LNCaP clone FGC (cell line): ENCODE results near the gene METTL24.
A peak's percentile ranks its signal among the peaks of the same experiment; 100 is the strongest.

Experiments used
- DNase-seq: peaks from one replicate; pipeline ENCODE4 v3.0.0-alpha.2; 2011; ENCODE audit warnings: low read depth
- H3K4me3 ChIP-seq: 2 replicates; pipeline ENCODE4 v1.5.1; 2011; ENCODE audit warnings: mild to moderate bottlenecking, low read depth, low read length, control low read depth
- TF ChIP-seq, protein P1 (sequence below): IDR thresholded peaks from 2 replicates; pipeline ENCODE4 v1.5.1; 2012; ENCODE audit warnings: mild to moderate bottlenecking; ENCODE audit not compliant: control insufficient read depth, insufficient read depth; ENCODE audit errors: extremely low read depth

The METTL24 gene

DNA sequence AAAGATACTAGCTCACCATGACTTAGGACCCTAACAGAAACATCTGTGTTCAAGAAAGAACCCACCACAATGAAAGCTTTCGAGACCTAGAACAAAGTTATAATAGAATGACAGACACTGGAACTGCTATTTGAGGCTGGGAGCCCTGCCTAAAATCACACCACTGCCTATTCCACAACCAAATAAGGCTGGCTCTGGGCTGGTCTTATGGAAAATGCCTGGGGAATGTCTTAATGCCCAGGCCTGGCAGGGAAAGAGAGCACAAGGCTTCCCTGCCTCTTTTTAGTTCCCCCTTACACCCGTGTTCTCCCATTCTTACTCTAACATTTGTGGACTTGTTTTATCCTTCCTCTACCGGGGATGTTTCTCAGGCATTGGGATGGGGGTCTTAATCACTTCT lies 5.6 kb upstream of the METTL24 start:
- peak; percentile 6 for DNase-seq
- TF ChIP-seq, protein P1, sequence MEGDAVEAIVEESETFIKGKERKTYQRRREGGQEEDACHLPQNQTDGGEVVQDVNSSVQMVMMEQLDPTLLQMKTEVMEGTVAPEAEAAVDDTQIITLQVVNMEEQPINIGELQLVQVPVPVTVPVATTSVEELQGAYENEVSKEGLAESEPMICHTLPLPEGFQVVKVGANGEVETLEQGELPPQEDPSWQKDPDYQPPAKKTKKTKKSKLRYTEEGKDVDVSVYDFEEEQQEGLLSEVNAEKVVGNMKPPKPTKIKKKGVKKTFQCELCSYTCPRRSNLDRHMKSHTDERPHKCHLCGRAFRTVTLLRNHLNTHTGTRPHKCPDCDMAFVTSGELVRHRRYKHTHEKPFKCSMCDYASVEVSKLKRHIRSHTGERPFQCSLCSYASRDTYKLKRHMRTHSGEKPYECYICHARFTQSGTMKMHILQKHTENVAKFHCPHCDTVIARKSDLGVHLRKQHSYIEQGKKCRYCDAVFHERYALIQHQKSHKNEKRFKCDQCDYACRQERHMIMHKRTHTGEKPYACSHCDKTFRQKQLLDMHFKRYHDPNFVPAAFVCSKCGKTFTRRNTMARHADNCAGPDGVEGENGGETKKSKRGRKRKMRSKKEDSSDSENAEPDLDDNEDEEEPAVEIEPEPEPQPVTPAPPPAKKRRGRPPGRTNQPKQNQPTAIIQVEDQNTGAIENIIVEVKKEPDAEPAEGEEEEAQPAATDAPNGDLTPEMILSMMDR, result no peak
- H3K4me3 ChIP-seq, result no peak overlapping the region

DNA sequence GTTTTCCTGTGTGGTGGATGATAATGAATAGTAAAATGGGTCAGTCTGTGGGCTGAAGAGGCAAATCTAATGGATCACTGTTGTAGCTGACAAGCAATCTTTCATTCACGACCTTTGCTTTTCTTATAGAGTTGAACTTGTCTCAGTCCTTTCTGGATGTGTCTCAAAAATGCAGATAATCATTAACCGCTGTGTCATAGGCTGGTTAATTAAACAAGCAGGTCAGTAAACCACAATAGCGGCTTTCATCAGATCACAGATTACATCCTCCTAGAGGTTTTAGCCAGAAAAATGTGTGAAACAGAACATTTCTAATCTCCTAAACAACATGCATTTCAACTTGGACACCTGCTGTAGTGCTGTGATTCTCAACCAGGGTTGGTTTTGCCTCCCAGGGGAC lies 2.5 kb upstream of the METTL24 start:
- DNase-seq, result no peak
- no peak overlapping the region for H3K4me3 ChIP-seq
- TF ChIP-seq, protein P1, result no peak

DNA sequence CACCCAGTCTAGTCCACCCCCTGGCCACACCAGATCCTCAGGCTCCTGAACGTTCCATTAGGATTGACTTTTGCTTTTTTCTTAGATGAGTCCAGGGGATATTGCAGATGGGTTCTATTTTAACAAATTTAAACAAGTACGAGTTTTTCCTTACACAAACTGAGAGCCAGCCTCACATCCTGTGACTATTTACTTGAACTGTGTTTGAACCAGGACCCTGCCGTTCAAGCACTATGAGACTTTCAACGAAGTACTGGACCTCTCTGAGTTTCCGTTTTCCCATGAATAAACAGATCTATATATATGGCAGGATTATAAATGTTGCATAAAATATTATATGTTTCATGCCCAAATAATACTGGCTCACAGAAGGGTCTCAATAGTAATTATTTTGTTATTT lies 1.4 kb upstream of the METTL24 start:
- TF ChIP-seq, protein P1, result no peak
- H3K4me3 ChIP-seq, result no peak overlapping the region
- DNase-seq, result no peak

DNA sequence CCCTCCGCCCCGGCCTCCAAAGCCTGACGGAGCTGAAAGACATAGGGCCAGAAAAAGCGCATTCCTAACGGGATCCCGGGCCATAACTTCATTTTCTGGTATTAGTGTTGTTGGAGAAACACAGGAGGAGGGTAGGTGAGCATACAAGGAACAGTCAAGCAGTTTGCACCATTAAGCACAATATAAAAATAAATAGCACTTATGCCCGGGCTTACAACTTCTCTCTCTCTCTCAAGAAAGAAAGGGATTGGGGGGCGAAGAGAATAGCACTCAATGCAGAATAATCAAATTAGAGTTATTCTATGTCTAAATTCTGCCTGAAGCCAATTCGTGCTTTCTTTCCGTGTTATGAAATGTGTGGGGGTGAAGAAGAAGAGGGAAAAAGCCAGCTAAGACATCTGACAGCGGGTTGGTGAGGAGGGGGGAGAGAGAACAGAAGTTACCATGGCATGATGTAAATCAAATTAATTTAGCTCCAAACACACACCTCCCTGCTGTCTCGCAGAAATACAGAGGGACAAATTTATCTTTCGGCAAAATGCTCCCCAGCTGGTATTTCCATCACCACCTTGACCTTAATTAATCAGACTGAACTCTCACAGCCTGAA lies 508 bp upstream of the METTL24 start:
- TF ChIP-seq, protein P1, result no peak
- H3K4me3 ChIP-seq, result no peak overlapping the region
- no peak for DNase-seq

DNA sequence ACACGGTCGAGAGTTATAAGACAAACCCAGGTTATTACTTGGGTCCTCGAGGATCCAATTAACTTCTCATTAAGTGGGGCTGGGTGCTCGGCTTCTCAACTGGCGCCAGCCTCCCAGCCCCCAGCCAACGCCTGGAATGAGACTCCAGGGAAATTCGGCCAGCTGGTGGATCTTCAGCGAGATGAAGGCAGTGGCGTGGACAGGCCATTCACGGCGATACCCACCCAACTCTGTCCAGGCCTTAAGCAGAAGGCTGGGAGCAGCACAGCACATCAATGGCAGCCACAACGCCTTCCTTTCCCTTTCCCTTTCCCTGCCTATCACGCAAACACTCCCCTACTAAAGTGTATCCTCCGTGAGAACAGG lies 868 bp downstream of the METTL24 start:
- TF ChIP-seq, protein P1, result no peak
- no peak overlapping the region for H3K4me3 ChIP-seq
- DNase-seq, result no peak

DNA sequence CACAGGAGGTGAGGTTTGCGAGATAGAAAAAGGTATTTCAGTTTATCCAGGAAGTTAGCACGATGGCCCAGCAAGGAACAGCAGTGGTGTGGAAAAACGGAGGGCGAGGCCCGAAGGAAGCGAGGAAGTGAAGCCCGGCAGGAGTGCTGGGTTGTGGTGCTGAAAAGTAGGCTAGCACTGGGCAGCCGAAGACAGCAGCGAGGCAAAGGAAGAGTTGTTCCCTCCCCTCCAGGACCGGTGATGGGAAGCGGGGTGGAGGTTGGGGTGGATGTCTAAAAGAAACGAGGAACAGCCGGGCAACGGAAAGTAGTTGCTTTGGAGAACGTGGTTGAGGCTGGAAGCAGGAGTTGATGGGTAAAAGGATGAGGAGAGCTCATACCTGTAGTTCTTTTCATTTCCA lies 1.4 kb downstream of the METTL24 start:
- no peak overlapping the region for H3K4me3 ChIP-seq
- TF ChIP-seq, protein P1, result no peak
- DNase-seq, result no peak

DNA sequence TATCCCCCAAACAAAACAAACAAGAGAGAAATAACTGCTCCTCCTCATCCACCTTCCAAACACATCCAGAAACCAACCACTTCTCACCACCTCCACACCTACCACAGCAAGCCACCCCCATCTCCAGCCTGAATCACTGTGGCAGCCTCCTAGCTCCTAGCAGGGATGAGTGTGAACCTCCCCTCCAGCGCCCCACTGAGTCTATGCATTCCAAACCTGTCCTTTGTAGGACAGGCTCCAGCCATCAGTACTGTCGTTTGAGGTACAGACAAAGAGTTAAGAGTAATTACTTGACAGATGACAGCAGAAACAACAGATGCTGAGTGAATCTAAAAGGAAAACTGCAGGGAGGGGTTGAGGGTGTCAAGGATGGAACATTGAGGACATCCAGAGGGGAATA lies 2.4 kb downstream of the METTL24 start:
- no peak for DNase-seq
- TF ChIP-seq, protein P1, result no peak

More for the DNA sequence above, 2.4 kb downstream of the METTL24 start:
- H3K4me3 ChIP-seq, result no peak overlapping the region
